ENCODE results near the gene USP47.

USP47 gene

DNA sequence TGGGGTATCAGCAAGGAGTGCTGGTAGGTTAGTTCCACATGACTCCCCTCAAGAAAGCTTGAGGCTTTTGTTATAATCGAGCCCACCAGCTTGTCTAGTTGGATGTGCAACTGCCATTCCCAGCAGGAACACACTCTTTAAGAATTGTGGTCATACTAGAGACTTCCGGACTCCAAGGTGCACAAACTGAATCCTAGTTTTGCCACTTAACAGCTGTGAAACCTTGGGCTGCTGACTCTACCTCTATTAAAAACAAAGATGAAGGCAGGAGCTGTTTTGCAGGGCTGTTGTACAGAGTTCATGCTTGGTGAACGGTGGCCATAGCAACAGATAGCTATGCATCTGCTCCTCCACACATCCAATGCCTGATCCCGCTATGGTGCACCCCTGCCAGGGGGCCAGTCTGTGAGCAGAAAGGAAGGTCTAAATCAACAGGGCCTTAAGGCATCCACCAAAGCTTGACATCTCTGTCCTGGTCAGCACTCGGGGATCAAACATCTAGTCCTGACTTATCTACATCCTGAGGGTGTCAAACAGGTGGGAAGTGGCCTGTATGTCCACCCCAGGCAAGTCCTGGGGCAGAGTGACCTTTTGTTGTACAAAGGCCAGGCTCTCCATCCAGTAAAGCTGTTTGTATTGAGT, 130.3 kb downstream of the USP47 start:
- TF ChIP-seq, protein P1, sequence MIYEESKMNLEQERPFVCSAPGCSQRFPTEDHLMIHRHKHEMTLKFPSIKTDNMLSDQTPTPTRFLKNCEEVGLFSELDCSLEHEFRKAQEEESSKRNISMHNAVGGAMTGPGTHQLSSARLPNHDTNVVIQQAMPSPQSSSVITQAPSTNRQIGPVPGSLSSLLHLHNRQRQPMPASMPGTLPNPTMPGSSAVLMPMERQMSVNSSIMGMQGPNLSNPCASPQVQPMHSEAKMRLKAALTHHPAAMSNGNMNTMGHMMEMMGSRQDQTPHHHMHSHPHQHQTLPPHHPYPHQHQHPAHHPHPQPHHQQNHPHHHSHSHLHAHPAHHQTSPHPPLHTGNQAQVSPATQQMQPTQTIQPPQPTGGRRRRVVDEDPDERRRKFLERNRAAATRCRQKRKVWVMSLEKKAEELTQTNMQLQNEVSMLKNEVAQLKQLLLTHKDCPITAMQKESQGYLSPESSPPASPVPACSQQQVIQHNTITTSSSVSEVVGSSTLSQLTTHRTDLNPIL (CRISPR knock-in tag; IDR thresholded peaks at IDR 0.05; ENCODE audit: low read depth) = no peak
- no peak for TF ChIP-seq ZNF70 (CRISPR knock-in tag; IDR thresholded peaks at IDR 0.05)
- TF ChIP-seq ISL1 (CRISPR knock-in tag; IDR thresholded peaks at IDR 0.05) = no peak
- no peak for ATAC-seq

- TF ChIP-seq ZC3H10 (CRISPR knock-in tag; IDR thresholded peaks at IDR 0.05) (no peak), ISL1 (CRISPR knock-in tag; IDR thresholded peaks at IDR 0.05) (no peak), ZFP30 (CRISPR knock-in tag; IDR thresholded peaks at IDR 0.05) (no peak), ESRRG (CRISPR knock-in tag; IDR thresholded peaks at IDR 0.05) (no peak), ARNTL (CRISPR knock-in tag; IDR thresholded peaks at IDR 0.05; ENCODE audit: borderline replicate concordance, low read depth) (no peak), TCF4 (CRISPR knock-in tag; IDR thresholded peaks at IDR 0.05; ENCODE audit: borderline replicate concordance) (no peak), ZNF8 (CRISPR knock-in tag; IDR thresholded peaks at IDR 0.05) (no peak), ZNF565 (CRISPR knock-in tag; conservative IDR thresholded peaks at IDR 0.05; ENCODE audit: low read depth) (no peak)
- TF ChIP-seq, protein P2, sequence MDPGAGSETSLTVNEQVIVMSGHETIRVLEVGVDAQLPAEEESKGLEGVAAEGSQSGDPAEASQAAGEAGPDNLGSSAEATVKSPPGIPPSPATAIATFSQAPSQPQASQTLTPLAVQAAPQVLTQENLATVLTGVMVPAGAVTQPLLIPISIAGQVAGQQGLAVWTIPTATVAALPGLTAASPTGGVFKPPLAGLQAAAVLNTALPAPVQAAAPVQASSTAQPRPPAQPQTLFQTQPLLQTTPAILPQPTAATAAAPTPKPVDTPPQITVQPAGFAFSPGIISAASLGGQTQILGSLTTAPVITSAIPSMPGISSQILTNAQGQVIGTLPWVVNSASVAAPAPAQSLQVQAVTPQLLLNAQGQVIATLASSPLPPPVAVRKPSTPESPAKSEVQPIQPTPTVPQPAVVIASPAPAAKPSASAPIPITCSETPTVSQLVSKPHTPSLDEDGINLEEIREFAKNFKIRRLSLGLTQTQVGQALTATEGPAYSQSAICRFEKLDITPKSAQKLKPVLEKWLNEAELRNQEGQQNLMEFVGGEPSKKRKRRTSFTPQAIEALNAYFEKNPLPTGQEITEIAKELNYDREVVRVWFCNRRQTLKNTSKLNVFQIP (CRISPR knock-in tag; IDR thresholded peaks at IDR 0.05; ENCODE audit: borderline replicate concordance, low read depth) = no peak
- TF ChIP-seq, protein P3, sequence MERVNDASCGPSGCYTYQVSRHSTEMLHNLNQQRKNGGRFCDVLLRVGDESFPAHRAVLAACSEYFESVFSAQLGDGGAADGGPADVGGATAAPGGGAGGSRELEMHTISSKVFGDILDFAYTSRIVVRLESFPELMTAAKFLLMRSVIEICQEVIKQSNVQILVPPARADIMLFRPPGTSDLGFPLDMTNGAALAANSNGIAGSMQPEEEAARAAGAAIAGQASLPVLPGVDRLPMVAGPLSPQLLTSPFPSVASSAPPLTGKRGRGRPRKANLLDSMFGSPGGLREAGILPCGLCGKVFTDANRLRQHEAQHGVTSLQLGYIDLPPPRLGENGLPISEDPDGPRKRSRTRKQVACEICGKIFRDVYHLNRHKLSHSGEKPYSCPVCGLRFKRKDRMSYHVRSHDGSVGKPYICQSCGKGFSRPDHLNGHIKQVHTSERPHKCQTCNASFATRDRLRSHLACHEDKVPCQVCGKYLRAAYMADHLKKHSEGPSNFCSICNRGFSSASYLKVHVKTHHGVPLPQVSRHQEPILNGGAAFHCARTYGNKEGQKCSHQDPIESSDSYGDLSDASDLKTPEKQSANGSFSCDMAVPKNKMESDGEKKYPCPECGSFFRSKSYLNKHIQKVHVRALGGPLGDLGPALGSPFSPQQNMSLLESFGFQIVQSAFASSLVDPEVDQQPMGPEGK (CRISPR knock-in tag; IDR thresholded peaks at IDR 0.05; ENCODE audit: borderline replicate concordance) = no peak
- ATAC-seq = no peak
These were observed 131.1 kb downstream of the USP47 start for GRCh38 chr11:11972730-11973341.

DNA sequence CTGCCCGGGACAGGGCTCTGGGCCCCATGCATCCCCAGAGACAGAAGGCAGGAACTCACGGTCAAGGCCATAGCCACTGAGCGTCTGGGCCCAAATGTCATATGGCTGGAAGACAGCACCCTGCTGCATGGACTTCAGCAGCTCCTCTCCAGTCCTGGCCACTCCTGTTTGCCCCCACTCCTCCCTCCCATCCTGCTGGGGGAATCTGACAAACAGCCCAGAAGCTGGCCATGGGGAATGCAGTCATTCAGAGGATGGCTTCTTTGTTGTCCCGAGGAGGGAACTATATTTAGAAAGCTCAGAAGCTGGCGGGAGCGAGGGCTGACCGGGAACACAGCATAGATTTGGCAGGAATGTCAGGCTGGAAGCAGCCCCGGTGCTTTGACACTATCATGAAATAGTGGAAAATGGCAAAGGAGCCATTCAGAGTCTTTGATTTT, 131.6 kb downstream of the USP47 start:
- peak; percentile 33 for ATAC-seq
- TF ChIP-seq ZC3H10 (CRISPR knock-in tag; IDR thresholded peaks at IDR 0.05) (no peak), TCF4 (CRISPR knock-in tag; IDR thresholded peaks at IDR 0.05; ENCODE audit: borderline replicate concordance) (no peak)

DNA sequence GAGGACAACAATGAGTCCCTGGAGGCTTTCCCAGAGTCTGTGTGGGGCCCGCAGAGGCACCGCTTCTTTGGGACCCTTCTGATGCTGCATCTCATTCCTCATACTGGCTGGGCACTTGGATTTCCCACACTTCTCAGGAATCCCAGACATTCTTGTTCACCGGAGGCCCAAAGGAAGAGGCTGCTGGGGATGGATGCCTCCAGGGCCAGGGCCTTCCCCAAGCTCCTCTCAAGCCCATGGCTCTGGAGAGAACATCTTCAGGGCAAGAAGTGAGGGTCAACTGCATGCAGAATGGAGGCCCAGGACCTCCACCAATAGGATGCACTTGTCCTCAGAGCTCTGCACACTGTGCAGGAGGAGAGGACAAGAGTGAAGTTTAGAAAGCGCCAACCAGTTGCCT, 132.1 kb downstream of the USP47 start:
- no peak for TF ChIP-seq ZNF8 (CRISPR knock-in tag; IDR thresholded peaks at IDR 0.05)

GRCh38 chr11:11975201-11976092, 133.7 kb downstream of the USP47 start:
- ATAC-seq = no peak
- no peak for TF ChIP-seq TOX (CRISPR knock-in tag; IDR thresholded peaks at IDR 0.05; ENCODE audit: borderline replicate concordance)
- no peak for TF ChIP-seq RARB (CRISPR knock-in tag; IDR thresholded peaks at IDR 0.05)
- no peak for TF ChIP-seq ISL1 (CRISPR knock-in tag; IDR thresholded peaks at IDR 0.05)
- no peak for TF ChIP-seq ARNTL (CRISPR knock-in tag; IDR thresholded peaks at IDR 0.05; ENCODE audit: borderline replicate concordance, low read depth)
- TF ChIP-seq, protein P1 (CRISPR knock-in tag; IDR thresholded peaks at IDR 0.05; ENCODE audit: low read depth) = no peak
- TF ChIP-seq ZFP30 (CRISPR knock-in tag; IDR thresholded peaks at IDR 0.05) = no peak
- no peak for TF ChIP-seq ZNF8 (CRISPR knock-in tag; IDR thresholded peaks at IDR 0.05)
- TF ChIP-seq, protein P2 (CRISPR knock-in tag; IDR thresholded peaks at IDR 0.05; ENCODE audit: borderline replicate concordance, low read depth) = no peak
- TF ChIP-seq ZFP3 (CRISPR knock-in tag; IDR thresholded peaks at IDR 0.05) = no peak
- TF ChIP-seq ZNF565 (CRISPR knock-in tag; conservative IDR thresholded peaks at IDR 0.05; ENCODE audit: low read depth) = no peak
- no peak for TF ChIP-seq TCF4 (CRISPR knock-in tag; IDR thresholded peaks at IDR 0.05; ENCODE audit: borderline replicate concordance)
- TF ChIP-seq CSRNP3 (CRISPR knock-in tag; IDR thresholded peaks at IDR 0.05) = no peak
- TF ChIP-seq OSR1 (CRISPR knock-in tag; IDR thresholded peaks at IDR 0.05) = no peak
- TF ChIP-seq ZNF70 (CRISPR knock-in tag; IDR thresholded peaks at IDR 0.05) = no peak
- no peak for TF ChIP-seq SNAI2 (CRISPR knock-in tag; IDR thresholded peaks at IDR 0.05)
- no peak for TF ChIP-seq BACH2 (CRISPR knock-in tag; IDR thresholded peaks at IDR 0.05; ENCODE audit: borderline replicate concordance)

More for the DNA sequence above, 132.1 kb downstream of the USP47 start:
- ATAC-seq = no peak; the same call in 2 of the 3 replicates

All from SK-N-SH treated with all-trans-retinoic acid at 6 μM for 48 hours (cell line).